ENCODE measurements around the gene YAP1. TPM values are rescaled to one million over a fixed set of nuclear protein-coding genes. Genes with fewer than 3 reads are reported as not detected.
A peak's percentile ranks its signal among the peaks of the same experiment; 100 is the strongest.

The YAP1 gene
- total and polyA plus RNA-seq, 2 of the 4 experiments (the other 2 are of a cell fraction) = 121 to 251 TPM

DNA sequence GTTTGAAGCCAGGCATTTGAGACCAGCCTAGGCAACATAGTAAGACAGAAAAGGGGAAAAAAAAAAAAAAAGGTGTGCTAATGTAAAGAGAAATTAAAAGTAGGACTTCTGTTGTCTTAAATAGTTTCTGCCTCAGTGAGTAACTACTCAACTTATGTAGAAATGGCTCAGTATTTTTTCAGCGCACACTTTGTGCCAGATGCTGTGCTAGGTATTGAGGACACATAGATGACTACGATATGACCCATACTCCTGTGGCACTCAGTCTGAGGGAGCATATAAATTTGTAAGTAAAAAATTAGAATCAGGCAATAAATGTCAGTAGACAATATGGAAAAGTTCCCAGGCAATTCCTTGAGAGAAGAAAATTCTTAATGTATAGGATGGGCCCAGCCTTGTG is 93.9 kb downstream of the YAP1 start:
- CTCF ChIA-PET = no interaction called here
- ATAC-seq (ENCODE audit: low read depth) = no peak; the same call in 1 of the 2 replicates

More for the DNA sequence above, 93.9 kb downstream of the YAP1 start:
- DNase-seq = no peak
- no peak for TF ChIP-seq RCOR1 (IDR thresholded peaks at IDR 0.05; ENCODE audit: insufficient replicate concordance, low read length)
- no peak for TF ChIP-seq POLR2A (IDR thresholded peaks at IDR 0.05; ENCODE audit: low read depth, low read length)
- no peak for TF ChIP-seq CHD1 (IDR thresholded peaks at IDR 0.05; ENCODE audit: low read depth, low read length)
- TF ChIP-seq, protein P1, sequence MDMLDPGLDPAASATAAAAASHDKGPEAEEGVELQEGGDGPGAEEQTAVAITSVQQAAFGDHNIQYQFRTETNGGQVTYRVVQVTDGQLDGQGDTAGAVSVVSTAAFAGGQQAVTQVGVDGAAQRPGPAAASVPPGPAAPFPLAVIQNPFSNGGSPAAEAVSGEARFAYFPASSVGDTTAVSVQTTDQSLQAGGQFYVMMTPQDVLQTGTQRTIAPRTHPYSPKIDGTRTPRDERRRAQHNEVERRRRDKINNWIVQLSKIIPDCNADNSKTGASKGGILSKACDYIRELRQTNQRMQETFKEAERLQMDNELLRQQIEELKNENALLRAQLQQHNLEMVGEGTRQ (IDR thresholded peaks at IDR 0.05; ENCODE audit: low read depth, low read length) = no peak
- no peak for TF ChIP-seq ELK1 (IDR thresholded peaks at IDR 0.05; ENCODE audit: borderline replicate concordance, low read depth, low read length)
- TF ChIP-seq FOS (IDR thresholded peaks at IDR 0.05; ENCODE audit: low read depth, low read length) = no peak
- TF ChIP-seq RFX5 (IDR thresholded peaks at IDR 0.05; ENCODE audit: low read depth, low read length) = no peak
- no peak for TF ChIP-seq MAFK (IDR thresholded peaks at IDR 0.05; ENCODE audit: low read depth, low read length)
- no peak for TF ChIP-seq MXI1 (IDR thresholded peaks at IDR 0.05; ENCODE audit: borderline replicate concordance, low read depth, low read length)
- TF ChIP-seq CEBPB (IDR thresholded peaks at IDR 0.05; ENCODE audit: low read depth, low read length) = no peak
- TF ChIP-seq SMC3 (IDR thresholded peaks at IDR 0.05; ENCODE audit: low read depth, low read length) = no peak
- TF ChIP-seq BHLHE40 (IDR thresholded peaks at IDR 0.05; ENCODE audit: low read depth, low read length) = no peak
- no peak for TF ChIP-seq RAD21 (IDR thresholded peaks at IDR 0.05; ENCODE audit: low read length)
- WGBS, 2 experiments (ENCODE audit: extremely low coverage in 2 of 2, insufficient read length in 1 of 2) = no CpG with 5 or more reads among the region's 2 CpGs
- no peak overlapping the region for H2BK15ac ChIP-seq (ENCODE audit: low read depth, low read length)
- H3K23ac ChIP-seq (ENCODE audit: low read depth, low read length) = peak overlapping the region; percentile 45; the same call in 1 of the 2 replicates
- intact Hi-C loops (cut with micrococcal nuclease) (no loop called here), dilution Hi-C loops (cut with HindIII; ENCODE audit: low sequenced_read_pairs, unreplicated experiment) (no loop called here), in situ Hi-C loops (cut with MboI; ENCODE audit: low sequenced_read_pairs) (no loop called here)
- H3K79me1 ChIP-seq (ENCODE audit: low read depth in 1 of 2, low read length in 2 of 2) = peaks cover 40 to 65% of the 10 kb centered on the region in 2 experiments
- no peaks in the 10 kb centered on the region for H3K9me3 ChIP-seq (ENCODE audit: control insufficient read depth, insufficient read depth, low read length)
- no peaks in the 10 kb centered on the region for H3K27me3 ChIP-seq (ENCODE audit: control insufficient read depth, insufficient read depth, low read length)
- no peak overlapping the region for H2AK5ac ChIP-seq (ENCODE audit: low read depth, low read length)
- H2BK120ac ChIP-seq (ENCODE audit: low read depth, low read length) = no peak overlapping the region
- H2BK5ac ChIP-seq (ENCODE audit: low read depth, low read length, poor library complexity, severe bottlenecking) = peak overlapping the region; percentile 1
- H3K4me1 ChIP-seq (ENCODE audit: control insufficient read depth, insufficient read depth, low read length) = peaks cover 2% of the 10 kb centered on the region
- H3K27ac ChIP-seq (ENCODE audit: insufficient read depth, low read length) = no peak overlapping the region
- no peak overlapping the region for H4K8ac ChIP-seq (ENCODE audit: low read depth in 2 of 2, low read length in 2 of 2)
- H4K20me1 ChIP-seq (ENCODE audit: insufficient read depth, low read length) = peaks cover 2% of the 10 kb centered on the region; the same call in 1 of the 2 replicates
- no peak overlapping the region for H2BK20ac ChIP-seq (ENCODE audit: low read depth, low read length)
- H3K18ac ChIP-seq (ENCODE audit: low read depth, low read length) = no peak overlapping the region
- POLR2A ChIA-PET (ENCODE audit: unreplicated experiment) = no interaction called here
- no peak overlapping the region for H3K9ac ChIP-seq (ENCODE audit: low read depth, low read length)
- H3K14ac ChIP-seq (replicated peaks; ENCODE audit: low read depth, low read length) = no peak overlapping the region
- no peak overlapping the region for H2AK9ac ChIP-seq (replicated peaks; ENCODE audit: low read depth, low read length, poor library complexity)
- no peak overlapping the region for H3K4me2 ChIP-seq (ENCODE audit: low read depth, low read length)
- H2AFZ ChIP-seq (replicated peaks; ENCODE audit: low read length, poor library complexity) = no peak overlapping the region
- no peak overlapping the region for H3K4me3 ChIP-seq (ENCODE audit: insufficient read depth, low read depth, low read length)
- no TSS peak for BruUV-seq (replicated peaks)
- peaks cover 25% of the 10 kb centered on the region for H3K36me3 ChIP-seq (ENCODE audit: control insufficient read depth, insufficient read depth, low read length)
- peaks cover 6% of the 10 kb centered on the region; the same call in 1 of the 2 replicates for H3K9me1 ChIP-seq (ENCODE audit: insufficient read depth, low read length)
- no peak overlapping the region for H3K4ac ChIP-seq (ENCODE audit: low read depth, low read length)
- H3K56ac ChIP-seq (ENCODE audit: extremely low read depth, insufficient read depth, low read length) = no peak overlapping the region
- no peak overlapping the region for H4K91ac ChIP-seq (ENCODE audit: insufficient read depth, low read depth, low read length)
- H4K5ac ChIP-seq (ENCODE audit: low read depth, low read length) = peak overlapping the region; percentile 67
